IMR-90 (cell line): ENCODE data around the gene ANLN. TPM values are rescaled to one million over a fixed set of nuclear protein-coding genes. Genes with fewer than 3 reads are reported as not detected.

Experiments used
- ATAC-seq: fragments of 200-7000 bp; cut with Tn5 transposase; 2 replicates; pipeline ENCODE4 v1.9.1; 2020; ENCODE audit warnings: low read depth, mild to moderate bottlenecking, moderate library complexity
- BruUV-seq: library from RNA; stranded (reverse); fragments of 400-500 nt; replicated peaks from 2 replicates; lab custom pipeline; 2021; lab: Mats Ljungman, UMichigan
- CTCF ChIA-PET: fragments of 300-600 bp; formaldehyde crosslinking; extraction: SDS; loops from one replicate; lab custom pipeline; 2021; ENCODE audit warnings: antibody characterized with exemption; lab: Yijun Ruan, JAX
- POLR2A ChIA-PET: fragments of 300-600 bp; sonication (Branson Sonifier 250); formaldehyde crosslinking; loops from one replicate; lab custom pipeline; 2022; ENCODE audit warnings: antibody characterized with exemption; ENCODE audit not compliant: unreplicated experiment; lab: Charles Lee
- DNase-seq: peaks from one replicate; pipeline ENCODE4 v3.0.0; 2013
- H2AFZ ChIP-seq: replicated peaks from 2 replicates; pipeline ENCODE3; 2013; ENCODE audit warnings: low read length, mild to moderate bottlenecking; ENCODE audit not compliant: poor library complexity
- H2AK5ac ChIP-seq: 2 replicates; pipeline ENCODE4 v1.6.1; 2013; ENCODE audit warnings: low read depth, low read length, inconsistent platforms
- H2AK9ac ChIP-seq: replicated peaks from 2 replicates; pipeline ENCODE3; 2013; ENCODE audit warnings: mild to moderate bottlenecking, low read depth, low read length, moderate library complexity; ENCODE audit not compliant: poor library complexity
- H2BK120ac ChIP-seq: 2 replicates; pipeline ENCODE4 v1.6.1; 2013; ENCODE audit warnings: low read depth, low read length, inconsistent platforms
- H2BK15ac ChIP-seq: 3 replicates; pipeline ENCODE4 v1.6.1; 2013; ENCODE audit warnings: low read depth, low read length, inconsistent platforms
- H2BK20ac ChIP-seq: 2 replicates; pipeline ENCODE4 v1.6.1; 2013; ENCODE audit warnings: low read depth, mild to moderate bottlenecking, inconsistent platforms, low read length, moderate library complexity
- H2BK5ac ChIP-seq: 2 replicates; pipeline ENCODE4 v1.6.1; 2013; ENCODE audit warnings: mild to moderate bottlenecking, low read depth, low read length, inconsistent platforms; ENCODE audit not compliant: poor library complexity, severe bottlenecking
- H3K14ac ChIP-seq: replicated peaks from 2 replicates; pipeline ENCODE4 v1.6.1; 2013; ENCODE audit warnings: low read depth, low read length, inconsistent platforms
- H3K18ac ChIP-seq: 2 replicates; pipeline ENCODE4 v1.6.1; 2013; ENCODE audit warnings: low read depth, low read length, control low read depth
- H3K23ac ChIP-seq: 2 replicates; pipeline ENCODE4 v1.6.1; 2013; ENCODE audit warnings: low read depth, low read length, inconsistent platforms
- H3K27ac ChIP-seq: 2 replicates; pipeline ENCODE4 v1.5.1; 2013; ENCODE audit warnings: mild to moderate bottlenecking, control low read depth, low read length; ENCODE audit not compliant: insufficient read depth
- H3K27me3 ChIP-seq: 2 replicates; pipeline ENCODE4 v1.6.1; 2013; ENCODE audit warnings: low read length; ENCODE audit not compliant: control insufficient read depth, insufficient read depth
- H3K36me3 ChIP-seq: 2 replicates; pipeline ENCODE4 v1.6.1; 2013; ENCODE audit warnings: low read length, mixed read lengths; ENCODE audit not compliant: control insufficient read depth, insufficient read depth
- H3K4ac ChIP-seq: 2 replicates; pipeline ENCODE4 v1.6.1; 2013; ENCODE audit warnings: low read depth, low read length, inconsistent platforms
- H3K4me1 ChIP-seq: 2 replicates; pipeline ENCODE4 v1.6.1; 2013; ENCODE audit warnings: low read length, mixed read lengths; ENCODE audit not compliant: control insufficient read depth, insufficient read depth
- H3K4me2 ChIP-seq: 2 replicates; pipeline ENCODE4 v1.6.1; 2013; ENCODE audit warnings: low read depth, mild to moderate bottlenecking, control low read depth, low read length, moderate library complexity
- H3K4me3 ChIP-seq: 2 replicates; pipeline ENCODE4 v1.5.1; 2013; ENCODE audit warnings: low read depth, mild to moderate bottlenecking, control low read depth, low read length, moderate library complexity; ENCODE audit not compliant: insufficient read depth
- H3K56ac ChIP-seq: 2 replicates; pipeline ENCODE4 v1.6.1; 2013; ENCODE audit warnings: low read length, inconsistent platforms; ENCODE audit not compliant: insufficient read depth; ENCODE audit errors: extremely low read depth
- H3K79me1 ChIP-seq, 2 experiments: 2 replicates each; pipeline ENCODE4 v1.6.1; 2013; ENCODE audit warnings: low read length in 2 of 2, inconsistent platforms in 1 of 2, low read depth in 1 of 2
- H3K9ac ChIP-seq: 2 replicates; pipeline ENCODE4 v1.6.1; 2013; ENCODE audit warnings: low read depth, low read length, control low read depth
- H3K9me1 ChIP-seq: 2 replicates; pipeline ENCODE4 v1.6.1; 2013; ENCODE audit warnings: low read length, inconsistent platforms; ENCODE audit not compliant: insufficient read depth
- H3K9me3 ChIP-seq: 2 replicates; pipeline ENCODE4 v1.6.1; 2013; ENCODE audit warnings: low read length; ENCODE audit not compliant: control insufficient read depth, insufficient read depth
- H4K20me1 ChIP-seq: 2 replicates; pipeline ENCODE4 v1.6.1; 2013; ENCODE audit warnings: low read length, inconsistent platforms; ENCODE audit not compliant: insufficient read depth
- H4K5ac ChIP-seq: 2 replicates; pipeline ENCODE4 v1.6.1; 2013; ENCODE audit warnings: mild to moderate bottlenecking, low read depth, low read length, control low read depth
- H4K8ac ChIP-seq, 2 experiments: 2 replicates each; pipeline ENCODE4 v1.6.1; 2013; ENCODE audit warnings: low read depth in 2 of 2, low read length in 2 of 2, control low read depth in 1 of 2, inconsistent platforms in 1 of 2
- H4K91ac ChIP-seq: 2 replicates; pipeline ENCODE4 v1.6.1; 2013; ENCODE audit warnings: low read depth, low read length, inconsistent platforms; ENCODE audit not compliant: insufficient read depth
- CHD1 ChIP-seq: IDR thresholded peaks from 2 replicates; pipeline ENCODE4 v1.6.1; 2012; ENCODE audit warnings: low read depth, low read length, improper control_type of control experiment
- MXI1 ChIP-seq: IDR thresholded peaks from 2 replicates; pipeline ENCODE4 v1.6.1; 2012; ENCODE audit warnings: low read depth, mild to moderate bottlenecking, low read length, moderate library complexity, borderline replicate concordance
- RAD21 ChIP-seq: IDR thresholded peaks from 2 replicates; pipeline ENCODE4 v1.6.1; 2012; ENCODE audit warnings: low read length, improper control_type of control experiment
- WGBS, 2 experiments: methylation state at CpG; one replicate each; pipeline versions ENCODE4 v1.1.5 to v1.1.7; 2013; ENCODE audit warnings: missing lambda C conversion rate in 2 of 2; ENCODE audit not compliant: insufficient read length in 1 of 2; ENCODE audit errors: extremely low coverage in 2 of 2; 5-methylcytosine and 5-hydroxymethylcytosine counted together
- dilution Hi-C: fragments of 300-500 bp; cut with HindIII; formaldehyde crosslinking; loops from one replicate; pipeline ENCODE4 v1.14.3; 2018; ENCODE audit warnings: low sequenced_read_pairs; ENCODE audit not compliant: unreplicated experiment
- in situ Hi-C: fragments of 300-500 bp; cut with MboI; formaldehyde crosslinking; loops from 3 replicates; pipeline ENCODE4 v1.14.3; 2019; ENCODE audit warnings: low sequenced_read_pairs, inconsistent platforms, mixed read lengths
- intact Hi-C: fragments of 100-400 bp; cut with micrococcal nuclease; formaldehyde crosslinking; loops from 2 replicates; pipeline ENCODE4 v1.10.0; 2022
- polyA plus RNA-seq, 3 experiments: library from polyadenylated mRNA; depleted of rRNA; stranded (reverse); fragments of >200 nt; gene quantifications; 2 replicates each; pipeline ENCODE4 v1.2.3, GENCODE V29; 2012; ENCODE audit warnings: low replicate concordance in 1 of 3
- total RNA-seq: library from RNA; depleted of rRNA; stranded (reverse); fragments of >200 nt; gene quantifications from 2 replicates; pipeline ENCODE4 v1.2.3, GENCODE V29; 2012
- TF ChIP-seq, protein P1 (sequence below): conservative IDR thresholded peaks from 2 replicates; pipeline ENCODE4 v1.5.1; 2012; ENCODE audit warnings: mild to moderate bottlenecking, low read depth, low read length, improper control_type of control experiment

ANLN gene
- total and polyA plus RNA-seq, 2 of the 4 experiments (the other 2 are of a cell fraction) = 60.5 to 276 TPM

DNA sequence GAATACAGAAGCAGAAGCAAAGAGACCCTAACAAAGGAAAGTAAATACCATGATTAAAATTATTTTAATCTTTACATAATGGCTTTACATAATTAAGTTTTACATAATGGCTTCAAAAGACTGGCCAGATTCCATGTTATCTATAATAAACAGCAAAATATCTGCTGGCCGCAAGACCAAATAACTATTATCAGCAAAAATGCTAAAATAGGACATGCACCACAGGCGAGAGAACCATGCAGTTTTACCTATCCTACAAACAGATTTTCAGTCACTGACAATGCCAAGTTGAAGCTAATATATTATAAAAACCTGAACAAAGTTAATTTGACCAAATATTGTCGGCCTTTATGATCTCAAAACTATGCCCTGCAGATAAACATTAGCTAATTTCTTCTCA lies 34.2 kb upstream of the ANLN start:
- no peak overlapping the region for H3K27ac ChIP-seq
- POLR2A ChIA-PET = no interaction called here
- BruUV-seq = no TSS peak

More for the DNA sequence above, 34.2 kb upstream of the ANLN start:
- in situ Hi-C loops = no loop called here
- TF ChIP-seq MXI1 (no peak), RAD21 (no peak), CHD1 (no peak)
- TF ChIP-seq, protein P1, sequence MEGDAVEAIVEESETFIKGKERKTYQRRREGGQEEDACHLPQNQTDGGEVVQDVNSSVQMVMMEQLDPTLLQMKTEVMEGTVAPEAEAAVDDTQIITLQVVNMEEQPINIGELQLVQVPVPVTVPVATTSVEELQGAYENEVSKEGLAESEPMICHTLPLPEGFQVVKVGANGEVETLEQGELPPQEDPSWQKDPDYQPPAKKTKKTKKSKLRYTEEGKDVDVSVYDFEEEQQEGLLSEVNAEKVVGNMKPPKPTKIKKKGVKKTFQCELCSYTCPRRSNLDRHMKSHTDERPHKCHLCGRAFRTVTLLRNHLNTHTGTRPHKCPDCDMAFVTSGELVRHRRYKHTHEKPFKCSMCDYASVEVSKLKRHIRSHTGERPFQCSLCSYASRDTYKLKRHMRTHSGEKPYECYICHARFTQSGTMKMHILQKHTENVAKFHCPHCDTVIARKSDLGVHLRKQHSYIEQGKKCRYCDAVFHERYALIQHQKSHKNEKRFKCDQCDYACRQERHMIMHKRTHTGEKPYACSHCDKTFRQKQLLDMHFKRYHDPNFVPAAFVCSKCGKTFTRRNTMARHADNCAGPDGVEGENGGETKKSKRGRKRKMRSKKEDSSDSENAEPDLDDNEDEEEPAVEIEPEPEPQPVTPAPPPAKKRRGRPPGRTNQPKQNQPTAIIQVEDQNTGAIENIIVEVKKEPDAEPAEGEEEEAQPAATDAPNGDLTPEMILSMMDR = no peak
- H3K9me1 ChIP-seq = no peaks in the 10 kb centered on the region; the same call in 1 of the 2 replicates
- DNase-seq (no peak), ATAC-seq (no peak)
- no peak overlapping the region for H3K4me2 ChIP-seq
- no peaks in the 10 kb centered on the region for H4K20me1 ChIP-seq
- no peaks in the 10 kb centered on the region; the same call in 1 of the 2 replicates for H3K4me1 ChIP-seq
- WGBS, 2 experiments = 80% methylated on average over 1 of the region's 3 CpGs; no CpG with 5 or more reads in 1 of the 2 experiments
- no peak overlapping the region for H2BK120ac ChIP-seq
- no peak overlapping the region for H3K14ac ChIP-seq
- H2AK9ac ChIP-seq = no peak overlapping the region
- H3K79me1 ChIP-seq = no peaks in the 10 kb centered on the region
- no peak overlapping the region for H4K8ac ChIP-seq
- no peaks in the 10 kb centered on the region for H3K36me3 ChIP-seq
- no peak overlapping the region for H2BK20ac ChIP-seq
- H3K23ac ChIP-seq = no peak overlapping the region
- dilution Hi-C loops = no loop called here
- H3K18ac ChIP-seq = no peak overlapping the region
- H3K4me3 ChIP-seq = no peak overlapping the region
- H3K4ac ChIP-seq = no peak overlapping the region
- H3K56ac ChIP-seq = no peak overlapping the region
- no peak overlapping the region for H2AFZ ChIP-seq
- intact Hi-C loops = no loop called here
- H3K9me3 ChIP-seq = no peaks in the 10 kb centered on the region
- H4K91ac ChIP-seq = no peak overlapping the region
- peaks cover 18% of the 10 kb centered on the region for H3K27me3 ChIP-seq
- H2BK15ac ChIP-seq = no peak overlapping the region
- CTCF ChIA-PET = interaction anchor here (0.9 to 1.1 kb wide), 2 partner anchors 12 to 316 kb away, joined by 3 read pairs; a partner anchor contains a TSS
- H3K9ac ChIP-seq = no peak overlapping the region
- no peak overlapping the region for H4K5ac ChIP-seq
- no peak overlapping the region for H2BK5ac ChIP-seq
- no peak overlapping the region for H2AK5ac ChIP-seq
